HPDE6-E6E7 (cell line): ENCODE results near the gene PCDH7.

Source experiments
- DNase-seq: peaks from one replicate; pipeline ENCODE4 v3.0.0; 2011; ENCODE audit warnings: missing footprints; ENCODE audit errors: extremely low spot score

The PCDH7 gene

DNA sequence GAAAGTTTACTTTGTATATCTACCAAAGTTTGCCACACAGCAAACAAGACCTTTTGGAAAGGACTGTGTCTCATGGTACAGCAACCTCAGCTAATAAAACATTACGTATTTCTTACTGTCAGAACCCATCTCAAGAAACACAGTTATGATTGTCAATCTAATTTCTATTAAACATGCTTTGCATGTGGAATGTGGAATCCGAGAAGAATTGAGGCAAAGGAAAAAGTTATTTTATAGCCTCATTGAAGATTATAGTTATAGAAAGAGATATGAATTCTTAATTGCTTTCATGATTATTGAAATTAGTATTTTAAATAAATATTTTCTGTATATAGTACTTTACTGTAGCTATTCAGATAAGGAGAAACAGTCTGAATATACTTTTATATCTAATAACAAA is 5.4 kb downstream of the PCDH7 start:
- DNase-seq = no peak

DNA sequence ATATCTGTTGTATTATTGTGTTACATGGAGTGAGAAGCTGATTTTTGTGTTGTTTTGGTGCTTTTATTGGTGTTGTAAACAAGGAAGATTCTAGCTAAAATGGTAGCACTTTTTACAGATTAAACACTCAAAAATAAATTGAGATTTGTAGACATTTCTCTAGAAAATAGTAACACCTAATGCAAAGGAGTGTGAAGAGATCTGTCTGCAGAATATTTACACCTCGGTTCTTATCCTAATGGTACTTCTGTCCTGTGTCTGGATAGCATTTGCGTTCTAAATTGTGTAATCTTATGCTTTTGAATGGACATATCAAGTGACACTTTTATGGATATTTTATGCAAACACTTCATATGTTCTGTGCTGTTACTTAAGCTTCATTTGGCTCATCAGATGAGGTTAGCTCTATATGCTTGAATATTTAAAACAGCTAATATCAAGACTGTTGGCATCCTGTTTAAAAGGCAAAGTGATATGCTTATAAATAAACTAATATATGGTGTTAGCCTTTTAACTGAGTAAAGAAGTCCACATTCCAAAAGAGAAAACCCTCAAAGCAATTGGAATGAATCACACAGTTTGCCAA is 6.0 kb downstream of the PCDH7 start:
- DNase-seq = no peak

DNA sequence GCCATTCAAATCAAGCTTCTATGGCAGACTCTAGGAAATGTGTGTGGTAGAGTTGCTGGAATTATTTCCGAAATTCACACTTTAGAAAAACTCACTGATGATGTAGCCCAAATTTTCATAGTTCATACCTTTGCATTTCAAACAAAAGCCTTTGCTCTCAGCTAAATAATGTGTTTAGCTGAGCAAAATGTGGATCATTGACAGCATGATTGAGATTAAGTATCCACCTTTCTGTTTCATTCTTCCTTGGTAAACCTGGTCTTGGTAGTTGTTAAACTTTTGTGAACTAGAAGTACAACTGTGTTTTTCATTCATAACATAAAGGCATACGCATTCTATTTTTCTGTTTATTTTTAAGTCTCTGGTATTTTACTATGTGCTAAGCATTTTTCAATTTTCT is 7.2 kb downstream of the PCDH7 start:
- no peak for DNase-seq

DNA sequence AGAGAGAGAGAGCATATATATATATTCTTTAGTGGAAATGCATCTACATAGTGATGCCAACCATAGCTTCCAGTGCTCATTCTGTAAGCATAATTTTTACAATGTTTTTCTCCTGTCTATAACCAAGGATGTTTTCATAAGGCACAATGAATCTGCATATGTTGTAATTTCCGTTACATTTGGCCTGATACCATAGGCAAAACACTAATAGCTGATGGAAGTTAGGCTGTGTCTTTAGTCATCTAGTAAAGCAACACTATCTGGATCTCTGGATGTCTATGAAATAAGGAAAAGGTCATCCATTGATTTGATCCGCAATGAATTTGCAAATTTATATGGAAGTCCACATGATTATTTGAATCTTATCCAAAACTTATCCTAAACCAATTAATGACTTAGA is 8.1 kb downstream of the PCDH7 start:
- DNase-seq = no peak

DNA sequence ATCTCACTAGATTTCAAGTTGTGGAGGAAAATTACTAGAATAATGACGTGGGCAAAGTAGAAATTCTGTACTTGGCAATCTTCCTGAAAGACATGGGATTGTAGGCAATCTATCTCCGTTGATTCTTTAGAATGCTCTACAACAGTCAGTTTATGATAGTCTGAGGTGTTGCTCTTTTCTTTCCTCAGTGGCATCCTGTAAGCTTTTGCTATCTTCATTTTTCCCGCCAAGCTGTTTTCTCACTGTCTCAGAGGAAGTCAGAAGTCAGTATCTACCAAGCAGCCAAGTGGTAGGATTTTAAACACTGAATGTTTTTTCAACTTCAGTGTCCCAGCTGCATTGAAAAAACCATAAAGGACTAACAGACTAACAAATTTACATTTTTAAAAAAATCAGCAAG is 23.7 kb downstream of the PCDH7 start:
- no peak for DNase-seq

DNA sequence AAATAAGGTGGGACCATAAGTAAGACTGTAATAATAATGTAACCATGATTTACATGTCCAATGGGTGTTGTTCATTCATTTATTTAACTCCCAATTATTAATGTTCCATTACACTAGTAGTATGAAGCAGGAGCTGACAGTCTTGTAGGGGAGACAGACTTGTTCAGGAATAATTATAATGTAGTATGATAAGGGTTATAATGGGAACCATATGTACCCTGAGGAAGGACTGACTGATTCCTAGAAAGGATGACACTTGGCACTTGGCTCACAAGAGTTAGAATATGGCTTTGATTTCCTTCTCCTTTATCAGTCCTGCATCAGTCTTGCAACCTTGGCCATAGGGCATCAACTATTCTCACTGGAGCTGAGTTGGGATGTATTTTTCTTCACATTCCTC is 24.2 kb downstream of the PCDH7 start:
- no peak for DNase-seq

DNA sequence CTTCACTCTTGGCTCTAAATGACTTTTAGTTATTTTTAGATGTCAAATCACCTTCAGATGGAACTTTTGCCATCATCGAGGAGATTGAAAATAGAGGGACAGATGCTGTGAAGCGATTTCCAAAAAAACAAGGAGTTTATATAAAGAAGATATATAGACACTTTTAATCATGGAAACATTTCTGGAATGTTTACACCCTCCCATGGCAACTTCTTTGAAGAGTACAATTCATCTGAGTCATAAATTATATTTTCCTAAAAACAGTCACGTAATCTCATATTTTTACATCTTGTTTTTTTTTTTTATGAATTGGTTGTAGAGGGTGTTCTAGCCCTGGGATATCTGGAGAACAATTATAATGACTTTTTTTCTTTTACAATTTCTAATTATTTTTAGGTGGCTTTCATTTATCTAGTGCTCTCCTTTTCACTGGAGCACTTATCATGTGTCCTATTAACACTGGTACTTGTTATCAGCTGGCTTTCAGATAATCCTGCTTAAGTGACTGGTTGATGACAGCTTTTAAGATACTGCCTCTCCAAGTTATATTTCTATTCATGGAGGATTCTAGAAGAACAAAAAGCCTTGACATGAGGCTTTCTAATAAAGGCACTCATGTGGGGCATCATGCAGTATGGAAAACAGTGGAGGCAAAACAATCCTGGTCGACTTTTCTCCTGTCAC is 24.9 kb downstream of the PCDH7 start:
- no peak for DNase-seq

DNA sequence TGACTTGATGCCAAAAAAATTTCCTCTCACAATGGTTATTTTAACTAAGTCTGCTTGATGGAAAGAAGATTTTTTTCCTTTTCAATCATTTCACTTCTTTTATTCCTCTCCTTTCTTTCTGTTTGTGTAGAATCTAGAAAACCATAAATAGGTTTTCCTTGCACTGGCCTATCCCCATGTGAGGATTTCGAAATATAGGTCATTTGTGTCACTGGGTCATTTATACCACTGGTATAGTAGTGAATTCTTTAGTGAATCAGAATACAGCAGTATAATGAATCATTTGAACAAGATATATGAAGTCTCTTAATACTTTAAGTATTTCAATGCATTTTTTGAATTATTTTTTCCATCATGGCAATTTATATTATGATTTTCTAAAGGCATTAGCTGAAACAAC is 26.6 kb downstream of the PCDH7 start:
- no peak for DNase-seq

DNA sequence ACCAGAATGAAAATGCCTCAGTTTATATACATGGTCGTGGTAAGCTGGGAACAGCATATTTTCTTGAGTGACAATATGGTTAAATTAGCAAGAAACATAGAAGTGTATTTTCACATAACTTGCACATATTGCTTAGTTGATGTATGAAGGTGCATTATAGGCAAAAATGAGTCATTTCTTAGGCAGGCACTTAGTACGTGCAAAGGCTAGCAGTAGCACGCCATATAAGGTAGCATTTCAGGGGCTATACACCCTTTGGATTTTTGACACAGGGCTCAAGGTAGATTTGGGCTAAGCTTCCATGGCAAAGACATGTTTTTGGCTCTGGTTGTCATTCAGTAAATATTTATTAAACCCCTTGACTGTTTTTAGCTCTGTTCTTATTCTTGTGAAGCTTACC is 33.1 kb downstream of the PCDH7 start:
- peak; percentile 25 for DNase-seq

DNA sequence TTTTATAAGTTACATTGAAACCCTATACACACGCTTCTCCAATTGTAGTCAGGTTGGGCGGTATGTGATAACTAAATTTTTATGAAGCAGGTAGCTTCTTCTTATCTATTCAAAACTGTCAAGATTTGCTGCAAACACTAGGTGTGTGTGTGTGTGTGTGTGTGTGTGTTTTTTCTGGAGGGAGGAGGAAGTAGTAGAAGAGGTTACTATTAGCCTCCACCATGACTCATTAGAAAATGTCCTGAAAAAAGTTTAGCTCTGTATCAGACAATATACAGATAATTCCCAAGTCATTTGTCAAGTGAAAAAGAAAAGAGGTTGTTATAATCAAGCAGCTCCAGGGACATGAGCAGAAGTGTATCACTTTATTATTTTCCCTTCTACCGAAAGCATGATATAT is 33.9 kb downstream of the PCDH7 start:
- peak; percentile 21 for DNase-seq

DNA sequence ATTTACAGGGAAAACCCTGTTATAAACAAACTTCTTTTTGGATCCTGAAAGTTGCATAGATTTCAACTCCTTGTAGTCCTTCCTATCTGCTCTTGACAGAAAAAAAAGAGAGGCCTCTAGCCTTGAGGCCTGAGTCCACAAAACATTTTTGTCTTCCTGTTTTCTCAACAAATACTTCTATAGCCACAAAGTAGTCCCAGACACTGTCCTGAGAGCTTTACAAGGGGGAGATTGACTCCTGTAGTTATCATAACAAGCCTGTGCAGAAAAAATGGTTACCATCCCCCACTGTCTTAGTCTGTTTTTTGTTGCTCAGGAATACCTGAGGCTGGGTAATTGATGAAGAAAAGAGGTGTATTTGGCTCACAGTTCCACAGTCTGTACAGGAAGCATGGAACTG is 35.2 kb downstream of the PCDH7 start:
- no peak for DNase-seq

DNA sequence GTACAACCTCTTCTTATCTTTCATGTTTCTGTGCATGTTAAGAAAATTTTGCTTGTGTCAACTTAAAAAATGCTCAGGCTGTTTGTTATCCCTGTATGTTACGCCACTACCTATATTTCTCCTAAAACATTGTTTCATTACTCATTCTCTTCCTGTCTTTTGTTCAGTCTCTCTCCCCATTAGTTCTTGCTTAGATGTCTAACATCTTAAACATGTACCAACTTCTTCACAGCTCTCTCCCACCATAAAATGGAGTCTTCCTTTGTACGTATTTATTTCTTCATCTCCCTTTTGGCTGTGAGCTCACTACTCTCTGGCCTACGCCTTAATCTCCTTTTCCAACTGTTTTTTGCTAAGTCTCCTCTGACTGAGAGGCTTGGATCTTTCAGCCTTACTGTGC is 36.4 kb downstream of the PCDH7 start:
- DNase-seq = no peak

DNA sequence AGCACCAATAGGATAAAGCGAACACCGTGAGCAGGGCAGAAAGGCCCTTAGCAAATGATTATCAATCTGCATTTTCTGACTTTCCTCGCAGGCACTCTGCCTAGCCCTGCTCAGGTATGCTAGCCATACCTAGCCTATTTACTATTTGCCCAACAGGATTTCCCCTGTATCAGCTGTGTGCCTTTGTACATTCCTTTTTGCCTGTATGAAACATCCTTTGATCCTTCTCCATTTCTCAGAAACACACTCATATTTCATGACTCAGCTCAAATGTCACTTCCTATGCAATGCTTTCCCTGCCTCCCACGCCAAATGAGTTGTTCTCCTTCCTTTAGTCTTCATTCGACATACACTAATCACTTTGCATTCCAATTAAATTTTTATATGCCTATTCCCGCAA is 37.2 kb downstream of the PCDH7 start:
- peak; percentile 72 for DNase-seq

DNA sequence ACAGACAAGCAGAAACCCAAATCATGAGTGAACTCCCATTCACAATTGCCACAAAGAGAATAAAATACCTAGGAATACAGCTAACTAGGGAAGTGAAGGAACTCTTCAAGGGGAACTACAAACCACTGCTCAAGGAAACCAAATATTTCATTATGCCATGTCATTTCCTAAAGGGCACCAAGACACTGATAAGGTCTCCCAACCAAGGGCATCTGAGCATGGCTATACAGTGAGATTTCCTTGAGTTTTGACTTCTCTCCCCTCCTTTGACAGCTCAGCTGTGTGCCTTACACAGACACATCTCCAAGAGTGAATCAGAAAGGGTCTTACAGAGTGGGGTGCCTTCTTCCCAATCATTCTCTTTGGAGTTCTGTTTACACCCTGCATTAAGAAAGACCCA is 40.4 kb downstream of the PCDH7 start:
- DNase-seq = no peak

DNA sequence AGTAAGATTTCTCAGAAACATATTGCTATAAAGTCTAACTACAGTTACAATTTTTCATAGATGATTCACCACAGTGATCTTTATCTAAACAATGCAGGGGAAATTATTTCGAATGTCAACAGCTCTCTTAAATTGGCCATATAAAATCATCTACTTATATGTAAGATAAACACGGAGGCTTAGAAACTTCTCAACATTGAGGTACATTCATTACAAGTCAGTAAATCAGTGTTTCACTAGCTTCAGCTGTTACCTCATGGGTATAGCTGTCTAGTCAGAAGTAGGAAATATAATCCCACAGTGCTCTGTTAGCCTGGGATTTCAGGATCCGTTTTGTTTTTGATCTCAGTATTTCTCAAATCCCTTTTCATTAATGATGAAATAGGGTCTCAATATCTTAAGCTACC is 43.2 kb downstream of the PCDH7 start:
- DNase-seq = no peak

DNA sequence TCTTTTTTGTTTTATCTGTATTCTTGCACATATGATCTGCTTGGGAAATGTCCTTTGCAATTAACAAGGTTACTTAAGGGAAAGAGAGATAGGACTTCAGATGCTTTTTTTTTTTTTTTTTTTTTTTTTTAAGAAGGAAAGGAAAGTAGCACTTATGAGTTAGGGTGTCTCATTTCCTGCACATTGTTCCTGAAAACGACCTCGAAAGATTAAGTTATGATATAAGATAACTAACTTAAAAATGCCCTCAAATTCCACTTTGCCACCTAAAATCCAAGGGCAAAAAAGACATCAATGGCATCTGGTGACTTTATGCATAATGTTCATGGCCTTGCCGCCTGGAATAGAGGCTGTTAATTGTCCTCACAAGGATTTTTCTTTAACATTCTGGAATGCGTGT is 44.9 kb downstream of the PCDH7 start:
- DNase-seq = no peak

DNA sequence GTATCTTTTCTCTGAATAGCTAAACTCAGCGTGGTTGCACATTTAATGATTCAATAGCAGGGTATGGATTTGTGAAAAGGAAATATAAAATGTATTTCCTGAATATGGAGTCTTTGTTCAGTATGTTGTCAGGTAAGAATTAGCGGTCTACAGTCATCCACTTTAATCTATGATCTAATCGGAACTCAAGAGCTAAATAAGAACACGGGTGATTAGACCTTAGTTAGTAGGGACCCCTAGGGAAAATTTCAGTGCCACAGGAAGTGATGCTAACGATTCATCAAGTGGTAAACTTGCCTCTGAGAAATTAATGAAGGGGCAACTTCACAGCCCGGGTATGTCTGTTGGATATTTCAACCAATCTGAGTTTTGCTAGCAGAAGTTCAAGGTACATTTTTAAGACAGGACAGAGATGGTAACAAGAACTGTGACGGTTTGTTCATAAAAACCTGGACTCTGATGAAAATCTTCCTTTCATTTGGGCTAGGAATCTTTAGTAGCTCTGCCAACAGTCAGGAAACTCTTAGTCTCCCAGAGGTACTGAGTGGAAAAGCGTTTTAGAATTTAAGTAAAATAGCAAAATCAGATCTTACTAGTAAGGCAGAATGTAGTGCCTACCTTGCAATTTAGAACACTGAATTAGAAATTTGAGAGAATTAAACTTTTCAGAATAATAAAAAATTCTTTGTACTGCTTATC is 47.1 kb downstream of the PCDH7 start:
- DNase-seq = no peak

DNA sequence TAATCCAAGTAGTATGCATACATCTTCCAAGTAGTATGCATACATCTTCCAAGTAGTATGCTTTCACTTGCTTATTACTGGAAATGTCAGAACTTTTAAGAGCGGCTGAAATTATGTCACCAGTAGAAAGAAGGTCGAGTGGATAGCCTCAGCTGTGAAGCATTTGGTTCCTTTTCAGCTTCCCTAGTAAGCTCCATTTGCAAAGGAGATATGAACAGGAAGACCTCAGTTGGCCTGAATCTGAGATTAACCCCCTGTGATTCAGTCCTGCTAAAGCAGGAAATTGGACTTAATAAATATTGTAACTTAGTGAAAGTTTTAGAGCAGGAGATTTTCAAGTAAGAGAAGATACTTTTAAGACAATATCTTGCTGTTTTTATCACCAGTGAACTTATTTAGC is 48.1 kb downstream of the PCDH7 start:
- no peak for DNase-seq

DNA sequence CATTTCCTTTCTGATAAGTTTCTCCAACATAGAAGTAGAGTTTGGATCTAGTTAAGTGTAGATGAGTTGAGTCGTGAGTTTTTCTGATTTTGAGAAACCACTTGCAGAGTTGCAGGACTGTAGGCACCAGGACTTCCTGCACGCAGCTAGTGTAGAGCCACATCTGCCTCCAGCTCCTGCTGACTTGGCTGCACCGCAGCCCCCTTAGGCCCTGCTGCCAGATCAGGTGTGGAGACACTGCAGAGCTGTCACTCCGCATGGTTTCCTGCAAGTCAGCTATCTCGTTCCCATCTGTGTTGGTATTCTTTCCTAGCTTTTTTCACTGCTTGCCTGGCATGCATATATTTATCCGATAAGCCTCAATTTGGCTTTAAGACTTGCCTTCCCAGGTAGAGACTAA is 48.9 kb downstream of the PCDH7 start:
- DNase-seq = no peak

DNA sequence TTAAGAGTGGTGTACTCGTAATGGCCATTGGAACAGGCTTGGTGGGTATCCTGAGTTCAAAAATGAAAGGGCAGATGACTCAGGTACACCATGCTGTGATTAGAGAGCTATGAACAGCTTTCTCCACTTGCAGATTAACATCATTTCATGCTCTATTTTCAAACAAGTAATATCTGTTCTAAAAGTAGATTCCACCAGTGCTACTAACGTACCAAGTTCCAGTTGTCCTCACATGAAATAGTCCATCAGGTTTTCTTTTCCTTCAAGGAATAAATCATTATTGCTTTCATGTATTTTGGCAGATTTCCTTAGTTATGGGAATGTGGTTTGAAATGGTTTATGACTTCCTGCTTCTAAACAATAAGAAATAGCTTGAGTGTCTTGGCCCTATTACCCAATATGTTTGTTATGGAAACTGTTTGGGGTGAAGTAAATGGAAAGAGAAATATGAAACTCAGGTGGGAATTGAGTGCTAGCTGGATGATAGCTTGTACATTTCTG is 49.9 kb downstream of the PCDH7 start:
- DNase-seq = peak; percentile 54

DNA sequence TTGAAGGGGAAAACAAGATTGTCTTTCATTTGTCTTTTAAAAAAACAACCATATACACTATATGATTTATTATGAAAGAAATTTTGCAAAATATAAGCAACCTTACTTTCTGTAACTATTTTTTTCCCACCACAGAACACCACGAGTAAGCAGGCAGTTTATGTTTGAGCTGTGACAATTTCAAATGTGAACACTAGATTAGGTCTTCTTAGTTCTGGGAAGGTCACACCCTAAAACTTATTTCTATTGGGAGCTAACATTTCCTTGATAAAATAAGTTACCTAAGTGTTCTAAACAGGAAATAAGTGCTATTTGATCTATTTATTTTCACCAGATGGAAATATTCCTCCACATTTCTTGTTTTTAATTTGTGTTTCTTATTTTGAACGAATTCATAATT is 50.6 kb downstream of the PCDH7 start:
- DNase-seq = no peak

DNA sequence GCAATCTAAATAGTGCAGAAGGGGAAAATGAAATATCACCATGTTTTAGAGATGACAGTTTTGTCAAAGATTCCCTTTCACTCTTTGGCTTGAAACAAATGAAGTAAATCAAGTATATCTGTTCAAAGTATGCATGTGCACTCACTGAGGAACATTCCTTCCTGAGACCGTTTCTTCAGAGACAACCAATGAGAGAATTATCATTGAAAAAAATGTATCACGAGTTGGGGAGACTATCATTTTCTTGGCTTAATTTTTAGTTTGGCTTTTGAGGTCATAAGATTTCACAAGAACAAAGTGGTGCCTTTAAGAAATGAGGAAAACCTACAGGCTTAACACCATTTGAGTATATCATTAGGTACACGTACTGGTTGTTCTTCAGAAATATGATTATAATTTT is 56.3 kb downstream of the PCDH7 start:
- no peak for DNase-seq

DNA sequence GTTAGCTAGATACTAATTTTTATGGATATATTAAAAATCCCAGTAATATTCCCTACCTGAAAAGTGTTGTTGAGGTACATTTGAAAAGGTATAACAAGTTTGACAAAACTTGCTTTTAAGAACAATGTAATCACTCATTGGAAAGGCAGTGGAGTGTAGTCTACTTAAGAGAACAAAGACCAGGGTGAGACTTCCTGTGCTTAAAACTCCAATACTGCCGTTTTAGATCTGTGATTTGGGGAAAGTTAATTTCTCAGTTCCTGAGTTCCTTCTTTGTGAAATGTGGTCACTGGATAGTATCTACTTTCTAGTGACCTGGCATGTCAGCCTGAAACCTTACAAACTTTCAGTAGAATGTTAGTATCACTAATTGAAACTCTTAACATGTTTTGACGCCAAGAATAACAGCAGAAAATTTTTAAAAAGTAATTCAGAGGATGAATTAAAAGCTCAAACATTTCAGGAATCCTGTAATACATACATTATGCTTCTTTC is 56.8 kb downstream of the PCDH7 start:
- DNase-seq = no peak
